Tibial nerve (tissue), 4 donors: ENCODE measurements around the gene EPM2A. TPM values are rescaled to one million over a fixed set of nuclear protein-coding genes. Genes with fewer than 3 reads are reported as not detected.

Experiments
- DNase-seq, 2 donors: peaks; one replicate each; pipeline ENCODE4 v3.0.0-alpha.2; 2019; ENCODE audit warnings: low spot score in 2 of 2
- H3K27ac ChIP-seq, 4 donors: fragments of 200-600 bp; sonication (generic) in 3 of 4; one replicate each; pipeline ENCODE4 v1.5.1; 2017 to 2019; ENCODE audit warnings: mild to moderate bottlenecking in 1 of 4
- H3K27me3 ChIP-seq, 2 donors: fragments of 200-600 bp; sonication (generic) in 1 of 2; one replicate each; pipeline versions ENCODE4 v1.5.1 to v1.6.0; 2017 to 2019
- H3K36me3 ChIP-seq, 3 donors: fragments of 200-600 bp; sonication (generic); one replicate each; pipeline ENCODE4 v1.5.1; 2018 to 2019
- H3K4me1 ChIP-seq, 4 donors: fragments of 200-600 bp; sonication (generic) in 3 of 4; one replicate each; pipeline ENCODE4 v1.5.1; 2017 to 2019
- H3K4me3 ChIP-seq, 4 donors: fragments of 200-600 bp; sonication (generic) in 3 of 4; one replicate each; pipeline ENCODE4 v1.5.1; 2017 to 2019; ENCODE audit warnings: mild to moderate bottlenecking in 1 of 4, moderate library complexity in 1 of 4
- H3K9me3 ChIP-seq, 4 donors: fragments of 200-600 bp; sonication (generic) in 3 of 4; one replicate each; pipeline ENCODE4 v1.5.1; 2017 to 2019
- EP300 ChIP-seq, 2 donors: sonication (generic); formaldehyde crosslinking; IDR thresholded peaks; one replicate each; pipeline ENCODE4 v1.6.1; 2017; ENCODE audit warnings: antibody characterized with exemption in 2 of 2, mild to moderate bottlenecking in 1 of 2
- POLR2A ChIP-seq, 2 donors: fragments of 450-650 bp; IDR thresholded peaks; one replicate each; pipeline ENCODE4 v1.6.1; 2017; ENCODE audit warnings: antibody characterized with exemption in 2 of 2, mild to moderate bottlenecking in 2 of 2, moderate library complexity in 2 of 2
- WGBS, 2 donors: methylation state at CpG; one replicate each; pipeline ENCODE4 v1.1.5; 2018; 5-methylcytosine and 5-hydroxymethylcytosine counted together
- total RNA-seq, 4 donors: library from RNA; depleted of rRNA; stranded (reverse); fragments of >200 nt; gene quantifications; one replicate each; pipeline ENCODE4 v1.1.0, GENCODE V29; 2016
- TF ChIP-seq, protein P1 (sequence below), 5 experiments: fragments of 200-600 bp in 3 of 5; fragments of 450-650 bp in 2 of 5; sonication (generic) in 3 of 5; IDR thresholded peaks; one replicate each; pipeline ENCODE4 v1.5.1; 2016 to 2019; ENCODE audit warnings: antibody characterized with exemption in 5 of 5, mild to moderate bottlenecking in 3 of 5, moderate library complexity in 2 of 5

EPM2A gene
- total RNA-seq, 4 donors from 2014 or later = 14.7 to 24.9 (median 20.3) TPM

DNA sequence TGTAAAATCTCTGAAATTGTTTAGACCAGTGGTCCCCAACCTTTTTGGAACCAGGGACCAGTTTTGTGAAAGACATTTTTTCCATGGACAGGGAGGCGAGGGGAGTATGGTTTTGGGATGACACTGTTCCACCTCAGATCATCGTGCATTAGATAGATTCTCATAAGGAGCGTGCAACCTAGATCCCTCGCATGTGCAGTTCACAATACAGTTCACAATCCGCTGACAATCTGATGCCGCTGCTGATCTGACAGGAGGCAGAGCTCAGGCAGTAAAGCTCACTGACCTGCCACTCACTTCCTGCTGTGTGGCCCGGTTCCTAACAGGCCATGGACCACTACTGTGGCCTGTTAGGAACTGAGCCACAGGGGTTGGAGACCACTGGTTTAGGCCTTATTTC is 115.2 kb downstream of the EPM2A start:
- peaks cover 0 to 4% (median 1%) of the 10 kb centered on the region in 4 donors for H3K9me3 ChIP-seq
- no peak for DNase-seq
- H3K4me3 ChIP-seq = no peak overlapping the region
- H3K4me1 ChIP-seq = no peaks in the 10 kb centered on the region
- no peaks in the 10 kb centered on the region for H3K27me3 ChIP-seq
- WGBS, 2 donors = 88 to 93% methylated on average over 7 of the region's 7 CpGs
- no peak for TF ChIP-seq EP300 (IDR thresholded peaks at IDR 0.05)
- TF ChIP-seq, protein P1, sequence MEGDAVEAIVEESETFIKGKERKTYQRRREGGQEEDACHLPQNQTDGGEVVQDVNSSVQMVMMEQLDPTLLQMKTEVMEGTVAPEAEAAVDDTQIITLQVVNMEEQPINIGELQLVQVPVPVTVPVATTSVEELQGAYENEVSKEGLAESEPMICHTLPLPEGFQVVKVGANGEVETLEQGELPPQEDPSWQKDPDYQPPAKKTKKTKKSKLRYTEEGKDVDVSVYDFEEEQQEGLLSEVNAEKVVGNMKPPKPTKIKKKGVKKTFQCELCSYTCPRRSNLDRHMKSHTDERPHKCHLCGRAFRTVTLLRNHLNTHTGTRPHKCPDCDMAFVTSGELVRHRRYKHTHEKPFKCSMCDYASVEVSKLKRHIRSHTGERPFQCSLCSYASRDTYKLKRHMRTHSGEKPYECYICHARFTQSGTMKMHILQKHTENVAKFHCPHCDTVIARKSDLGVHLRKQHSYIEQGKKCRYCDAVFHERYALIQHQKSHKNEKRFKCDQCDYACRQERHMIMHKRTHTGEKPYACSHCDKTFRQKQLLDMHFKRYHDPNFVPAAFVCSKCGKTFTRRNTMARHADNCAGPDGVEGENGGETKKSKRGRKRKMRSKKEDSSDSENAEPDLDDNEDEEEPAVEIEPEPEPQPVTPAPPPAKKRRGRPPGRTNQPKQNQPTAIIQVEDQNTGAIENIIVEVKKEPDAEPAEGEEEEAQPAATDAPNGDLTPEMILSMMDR (IDR thresholded peaks at IDR 0.05) = no peak
- no peak for TF ChIP-seq POLR2A (IDR thresholded peaks at IDR 0.05)
- no peak overlapping the region for H3K27ac ChIP-seq
- H3K36me3 ChIP-seq = peaks cover 0 to 6% (median 0%) of the 10 kb centered on the region in 3 donors

DNA sequence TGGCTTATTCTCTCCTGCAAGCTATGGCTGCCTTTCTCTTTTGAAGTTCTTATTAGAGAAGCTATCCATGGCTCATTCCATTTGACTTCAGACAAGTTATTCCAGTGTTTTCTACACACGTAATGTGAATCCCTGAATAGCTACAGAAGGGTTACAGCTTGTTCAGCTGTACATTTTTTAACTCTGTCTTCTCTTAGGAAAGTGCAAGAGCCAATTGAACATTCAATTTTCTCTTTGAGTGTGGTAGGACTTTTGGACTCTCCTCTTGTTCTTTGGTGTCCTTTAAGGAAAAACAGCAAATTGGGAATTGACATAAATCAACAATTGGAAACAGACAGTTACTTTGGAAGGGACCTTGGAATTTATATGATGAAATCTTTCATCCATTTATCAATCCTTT is 125.8 kb downstream of the EPM2A start:
- Histone ChIP-seq H3K27ac (no peak overlapping the region), H3K4me3 (no peak overlapping the region), H3K27me3 (no peaks in the 10 kb centered on the region), H3K9me3 (no peaks in the 10 kb centered on the region), H3K36me3 (no peaks in the 10 kb centered on the region), H3K4me1 (no peaks in the 10 kb centered on the region)
- DNase-seq = no peak
- TF ChIP-seq POLR2A (IDR thresholded peaks at IDR 0.05) = no peak
- TF ChIP-seq EP300 (IDR thresholded peaks at IDR 0.05) = no peak
- TF ChIP-seq, protein P1 (IDR thresholded peaks at IDR 0.05) = no peak
- 71 to 78% methylated on average over 1 of the region's 1 CpG for WGBS, 2 donors

DNA sequence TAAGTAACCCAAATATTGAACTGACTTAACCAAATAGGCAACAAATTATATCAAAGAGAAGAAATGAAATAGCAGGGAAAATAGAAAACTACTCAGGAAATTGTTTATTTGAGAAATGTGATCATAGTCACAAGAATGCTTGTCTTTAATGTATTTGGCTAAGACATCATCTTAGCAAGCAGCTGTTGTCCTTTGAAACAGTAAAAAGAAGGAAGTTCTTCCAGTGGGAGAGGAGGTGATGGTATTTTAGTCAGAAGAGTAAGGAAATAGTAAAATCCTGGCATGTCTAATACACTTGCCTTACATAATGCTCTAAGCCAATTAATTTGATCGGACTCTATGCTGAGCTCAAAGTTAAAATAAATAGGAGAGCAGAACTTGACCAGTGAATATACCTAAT is 126.5 kb downstream of the EPM2A start:
- no peaks in the 10 kb centered on the region for H3K4me1 ChIP-seq
- DNase-seq = no peak
- no peaks in the 10 kb centered on the region for H3K36me3 ChIP-seq
- H3K4me3 ChIP-seq = no peak overlapping the region
- no peaks in the 10 kb centered on the region for H3K27me3 ChIP-seq
- WGBS, 2 donors = 79 to 90% methylated on average over 1 of the region's 1 CpG
- no peak for TF ChIP-seq EP300 (IDR thresholded peaks at IDR 0.05)
- TF ChIP-seq, protein P1 (IDR thresholded peaks at IDR 0.05) = no peak
- TF ChIP-seq POLR2A (IDR thresholded peaks at IDR 0.05) = no peak
- no peaks in the 10 kb centered on the region for H3K9me3 ChIP-seq
- no peak overlapping the region for H3K27ac ChIP-seq

DNA sequence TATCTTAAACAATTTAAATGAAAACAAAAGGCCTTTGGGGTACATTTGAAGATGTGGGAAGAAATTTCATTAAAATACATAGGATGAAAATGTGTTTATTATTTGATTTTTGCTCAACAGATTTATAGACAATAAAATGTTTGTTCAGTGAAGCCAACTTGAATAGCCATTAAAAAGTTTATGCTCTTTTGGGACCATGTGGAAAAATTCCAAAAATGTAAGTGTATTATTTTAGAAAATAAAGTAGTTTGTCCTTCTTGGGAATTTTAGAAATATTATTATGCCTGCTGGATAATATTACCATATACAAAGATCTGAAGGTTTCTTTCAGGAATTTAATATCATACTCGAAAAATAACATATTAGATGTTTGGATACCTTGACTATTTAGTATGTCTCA is 131.3 kb downstream of the EPM2A start:
- no peak overlapping the region for H3K4me3 ChIP-seq
- DNase-seq = no peak
- no peak overlapping the region for H3K27ac ChIP-seq
- TF ChIP-seq, protein P1 (IDR thresholded peaks at IDR 0.05) = no peak
- TF ChIP-seq POLR2A (IDR thresholded peaks at IDR 0.05) (no peak), EP300 (IDR thresholded peaks at IDR 0.05) (no peak)
- 40 to 42% methylated on average over 1 of the region's 1 CpG for WGBS, 2 donors
- no peaks in the 10 kb centered on the region for H3K4me1 ChIP-seq
- H3K36me3 ChIP-seq = no peaks in the 10 kb centered on the region
- peaks cover 0 to 3% (median 0%) of the 10 kb centered on the region in 4 donors for H3K9me3 ChIP-seq
- no peaks in the 10 kb centered on the region for H3K27me3 ChIP-seq

DNA sequence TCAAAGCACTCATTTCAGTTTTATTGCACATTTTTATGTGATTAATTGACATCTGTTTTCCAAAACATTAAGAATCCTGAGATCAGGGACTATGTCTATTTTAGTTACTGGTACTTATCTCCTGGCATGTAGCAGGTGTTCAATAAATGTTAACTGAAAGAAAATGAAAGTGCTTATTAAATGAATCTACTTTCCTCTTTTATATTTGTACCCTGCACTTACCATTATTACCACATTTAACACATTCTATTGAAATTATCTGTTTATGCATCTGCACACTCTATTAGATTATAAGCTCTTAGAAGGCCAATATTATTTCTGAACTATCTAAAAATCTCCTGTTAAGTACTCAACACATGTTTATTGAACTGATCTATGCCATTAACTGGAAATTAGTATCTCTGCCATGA is 131.9 kb downstream of the EPM2A start:
- H3K4me3 ChIP-seq = no peak overlapping the region
- TF ChIP-seq EP300 (IDR thresholded peaks at IDR 0.05) (no peak), POLR2A (IDR thresholded peaks at IDR 0.05) (no peak)
- TF ChIP-seq, protein P1 (IDR thresholded peaks at IDR 0.05) = no peak
- H3K27ac ChIP-seq = no peak overlapping the region
- no peak for DNase-seq
- peaks cover 0 to 7% (median 0%) of the 10 kb centered on the region in 4 donors for H3K9me3 ChIP-seq
- no peaks in the 10 kb centered on the region for H3K4me1 ChIP-seq
- H3K36me3 ChIP-seq = no peaks in the 10 kb centered on the region
- no peaks in the 10 kb centered on the region for H3K27me3 ChIP-seq
